GM21723 (cell line): ENCODE measurements around the gene GALNT12.

ENCODE experiments used
- ATAC-seq: cut with Tn5 transposase; IDR thresholded peaks from one replicate; pipeline ENCODE4 v1.9.1; 2021; ENCODE audit warnings: mild to moderate bottlenecking, moderate library complexity; ENCODE audit not compliant: unreplicated experiment

The GALNT12 gene

DNA sequence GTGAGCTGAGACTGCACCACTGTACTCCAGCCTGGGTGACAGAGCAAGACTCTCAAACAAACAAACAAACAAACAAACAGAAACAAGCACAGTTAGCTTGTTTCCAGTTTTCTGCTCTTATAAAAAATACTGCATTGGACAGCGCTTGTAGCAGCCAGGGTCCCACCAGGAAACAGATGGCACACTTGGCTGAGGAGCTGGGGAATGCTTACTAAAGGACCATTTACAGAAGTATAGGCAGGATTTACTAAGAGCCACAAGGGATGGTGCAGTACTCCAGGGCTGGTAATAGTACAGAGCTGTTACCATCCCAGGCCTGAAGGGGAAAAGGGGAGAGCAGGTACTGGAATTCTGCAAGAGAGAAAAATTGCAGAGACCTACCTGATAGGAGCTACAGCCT lies 5.9 kb upstream of the GALNT12 start:
- ATAC-seq: no peak

DNA sequence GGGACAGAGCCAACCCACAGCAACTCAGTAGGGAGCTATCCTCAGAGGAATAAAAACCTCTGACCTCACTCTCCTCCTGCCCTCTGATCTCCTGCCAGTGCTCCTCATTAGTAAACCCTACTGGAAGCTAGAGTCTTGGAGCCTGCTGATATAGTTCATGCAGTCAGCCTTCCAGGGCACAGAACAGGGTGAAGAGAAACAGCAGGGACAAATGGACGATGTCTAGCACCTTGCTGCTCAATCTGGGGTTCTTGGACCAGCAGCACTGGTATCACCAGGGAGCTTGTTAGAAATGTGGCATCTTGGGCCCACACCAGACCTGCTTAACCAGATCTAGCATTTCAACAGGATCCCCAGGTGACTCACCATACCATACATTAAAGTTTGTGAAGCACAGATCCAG lies 5.5 kb upstream of the GALNT12 start:
- no peak for ATAC-seq

DNA sequence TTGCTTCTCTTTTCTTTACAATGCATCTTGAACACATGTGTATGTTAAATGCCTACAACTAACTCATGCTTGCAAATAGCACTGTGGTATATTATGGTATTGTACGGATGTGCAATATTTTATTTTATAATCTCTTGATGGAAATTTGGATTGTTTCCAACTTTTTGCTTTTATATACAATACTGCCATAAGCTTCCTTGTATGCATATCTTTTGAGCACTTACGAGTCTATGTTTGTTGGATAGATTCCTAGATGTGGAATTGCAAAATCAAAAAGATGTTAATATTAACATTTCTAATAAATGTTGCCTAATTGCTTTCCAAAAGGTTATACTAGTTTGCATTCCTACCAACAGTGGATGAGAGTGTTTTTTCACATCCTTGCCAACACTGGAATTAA lies 3.4 kb upstream of the GALNT12 start:
- no peak for ATAC-seq

DNA sequence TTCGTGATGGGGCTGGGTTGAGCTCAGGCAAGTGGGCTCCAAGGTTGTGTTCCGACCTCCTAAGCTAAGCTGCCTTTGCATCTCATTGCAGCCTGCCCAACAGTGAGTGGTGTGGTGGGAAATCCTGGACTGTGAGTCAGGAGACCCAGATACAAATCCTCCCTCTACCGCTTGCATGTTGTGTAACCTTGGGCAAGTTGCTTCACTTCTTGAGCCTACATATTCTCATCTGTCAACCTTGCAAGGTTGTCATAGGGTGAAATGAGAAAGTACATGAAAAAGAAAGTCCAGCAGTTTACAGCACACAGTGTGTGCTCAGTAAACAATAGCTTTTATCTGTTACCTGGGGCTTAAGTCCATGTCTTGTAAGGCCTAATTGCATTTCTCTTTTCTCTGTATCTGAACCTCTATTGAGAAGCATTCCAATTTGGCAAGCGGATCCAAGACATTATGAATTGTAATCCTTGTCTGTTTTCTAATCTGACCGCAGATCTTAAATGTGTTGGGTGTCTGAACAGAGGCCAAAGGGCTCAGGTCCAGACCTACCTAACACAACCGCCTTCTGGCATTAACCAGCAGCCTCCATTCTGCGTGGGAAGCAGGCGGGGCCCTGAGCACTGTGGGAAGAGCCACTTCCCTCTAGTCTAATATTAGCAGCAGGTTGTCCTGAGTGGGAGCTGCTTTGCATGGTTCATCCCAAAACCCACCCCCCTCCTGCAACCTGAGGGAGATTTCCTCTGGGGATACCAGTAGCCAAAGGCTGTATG lies 1.8 kb upstream of the GALNT12 start:
- no peak for ATAC-seq

DNA sequence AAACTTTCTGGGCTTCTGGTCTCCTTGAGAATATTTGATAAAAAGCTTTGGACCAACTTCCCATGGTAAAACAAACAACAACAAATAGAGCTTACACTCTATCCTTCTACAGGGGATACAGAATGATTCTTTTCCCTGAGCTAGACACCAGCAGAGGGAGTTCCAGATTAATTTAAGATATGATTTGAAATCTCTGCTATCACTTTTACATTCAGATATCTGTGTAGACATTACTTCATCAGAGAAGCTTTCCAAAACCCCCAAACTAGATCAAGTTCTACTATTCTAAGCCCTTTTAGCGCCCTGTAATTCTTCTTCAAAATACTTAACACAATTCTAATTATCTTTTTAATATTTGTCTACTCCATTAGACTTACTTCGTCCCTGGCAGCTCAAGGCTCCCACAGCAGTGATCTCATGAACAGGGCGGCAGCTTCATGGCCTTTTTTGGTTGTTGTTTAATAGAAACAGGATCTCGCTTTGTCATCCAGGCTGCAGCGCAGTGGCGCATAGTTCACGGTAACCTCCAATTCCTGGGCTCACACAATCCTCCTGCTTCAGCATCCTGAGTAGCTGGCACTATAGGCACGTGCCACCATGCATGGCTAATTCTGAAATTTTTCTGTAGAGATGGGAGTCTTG lies 955 bp upstream of the GALNT12 start:
- no peak for ATAC-seq

DNA sequence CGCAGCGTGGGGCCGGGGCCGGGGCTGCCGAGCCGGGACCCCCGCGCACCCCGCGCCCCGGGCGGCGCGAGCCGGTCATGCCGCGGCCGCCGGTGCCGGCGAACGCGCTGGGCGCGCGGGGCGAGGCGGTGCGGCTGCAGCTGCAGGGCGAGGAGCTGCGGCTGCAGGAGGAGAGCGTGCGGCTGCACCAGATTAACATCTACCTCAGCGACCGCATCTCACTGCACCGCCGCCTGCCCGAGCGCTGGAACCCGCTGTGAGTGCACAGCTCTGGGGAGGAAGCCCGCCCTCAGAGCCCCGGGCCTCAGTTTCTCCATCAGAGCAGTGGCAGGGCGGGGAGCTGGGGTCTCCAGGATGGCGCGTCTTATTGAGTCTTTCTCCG lies 335 bp downstream of the GALNT12 start:
- ATAC-seq: peak; percentile 39

DNA sequence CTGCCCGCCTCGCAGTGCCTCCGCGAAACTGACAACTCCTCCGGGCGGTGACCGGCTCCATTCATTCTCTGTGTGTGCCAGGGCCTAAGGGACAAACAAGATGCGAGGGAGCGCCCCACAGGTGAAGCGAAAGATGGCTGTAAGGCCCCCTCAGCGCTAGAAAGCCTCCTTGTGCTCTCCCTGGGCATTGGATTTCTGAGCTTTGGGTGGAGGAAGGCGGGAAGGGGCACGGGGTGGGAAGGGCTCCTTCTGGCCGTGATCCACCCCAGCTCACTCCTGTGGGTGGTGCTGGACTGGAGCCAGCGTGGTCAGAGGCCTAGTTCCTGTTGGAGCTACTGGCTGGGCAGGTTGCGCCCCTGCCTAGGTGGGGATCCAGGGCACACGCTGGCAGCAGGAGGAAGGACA lies 943 bp downstream of the GALNT12 start:
- ATAC-seq: no peak

DNA sequence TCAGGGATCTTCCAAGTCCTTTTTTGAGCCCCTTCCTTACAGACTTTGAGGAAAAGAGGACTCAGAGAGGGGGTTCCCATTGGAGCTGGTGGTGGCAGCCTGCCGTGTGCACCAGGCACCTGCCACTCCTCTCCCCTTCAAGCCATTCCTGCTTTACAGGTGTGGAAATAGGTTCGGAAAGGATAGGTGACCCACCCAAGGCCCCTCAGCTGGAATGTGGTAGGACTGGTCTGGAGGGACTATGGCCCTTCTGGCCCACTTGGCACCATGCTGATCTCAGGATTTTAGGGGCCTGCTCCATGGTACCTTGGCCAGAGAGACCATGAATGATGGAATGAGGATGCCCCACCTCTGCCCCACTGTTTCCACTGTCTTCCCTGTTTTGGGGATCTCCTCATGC lies 1.4 kb downstream of the GALNT12 start:
- no peak for ATAC-seq

DNA sequence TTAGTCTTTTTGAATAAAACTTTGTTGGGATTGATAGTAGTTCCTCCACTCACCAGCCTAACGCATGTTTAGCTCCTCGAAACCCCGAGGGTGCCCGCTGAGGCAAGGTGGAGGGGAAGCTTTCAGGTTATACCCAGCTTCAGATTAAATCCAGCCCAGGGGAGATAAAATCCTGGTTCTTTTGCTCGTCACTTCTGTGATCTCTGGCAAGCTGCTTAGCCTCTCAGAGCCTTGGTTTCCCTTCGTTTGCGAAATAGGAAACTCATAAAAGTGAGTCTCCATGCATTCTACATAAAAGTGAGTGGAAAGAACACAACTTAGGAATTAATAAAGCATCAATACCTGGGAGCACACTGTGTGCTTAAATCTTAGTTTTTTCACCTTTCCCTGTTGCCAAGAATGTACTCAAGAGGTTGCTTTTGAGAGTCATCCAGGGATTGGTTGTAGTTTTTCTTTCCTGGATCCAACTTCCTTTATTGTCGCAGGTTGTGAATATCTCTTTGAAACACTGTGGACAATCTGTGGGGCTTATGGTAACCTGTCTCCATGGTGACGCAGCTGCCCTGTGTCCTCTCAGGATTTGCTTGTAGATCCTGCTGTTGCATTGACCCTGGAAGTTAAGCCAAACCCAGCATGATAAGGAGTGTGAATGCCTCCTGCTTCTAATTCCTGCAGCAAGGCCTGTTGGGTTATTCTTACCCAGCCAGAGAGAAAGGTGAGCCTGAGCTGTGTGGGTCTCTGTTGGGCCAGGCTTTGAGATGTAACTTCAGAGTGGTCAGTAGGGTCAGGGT lies 2.0 kb downstream of the GALNT12 start:
- no peak for ATAC-seq

DNA sequence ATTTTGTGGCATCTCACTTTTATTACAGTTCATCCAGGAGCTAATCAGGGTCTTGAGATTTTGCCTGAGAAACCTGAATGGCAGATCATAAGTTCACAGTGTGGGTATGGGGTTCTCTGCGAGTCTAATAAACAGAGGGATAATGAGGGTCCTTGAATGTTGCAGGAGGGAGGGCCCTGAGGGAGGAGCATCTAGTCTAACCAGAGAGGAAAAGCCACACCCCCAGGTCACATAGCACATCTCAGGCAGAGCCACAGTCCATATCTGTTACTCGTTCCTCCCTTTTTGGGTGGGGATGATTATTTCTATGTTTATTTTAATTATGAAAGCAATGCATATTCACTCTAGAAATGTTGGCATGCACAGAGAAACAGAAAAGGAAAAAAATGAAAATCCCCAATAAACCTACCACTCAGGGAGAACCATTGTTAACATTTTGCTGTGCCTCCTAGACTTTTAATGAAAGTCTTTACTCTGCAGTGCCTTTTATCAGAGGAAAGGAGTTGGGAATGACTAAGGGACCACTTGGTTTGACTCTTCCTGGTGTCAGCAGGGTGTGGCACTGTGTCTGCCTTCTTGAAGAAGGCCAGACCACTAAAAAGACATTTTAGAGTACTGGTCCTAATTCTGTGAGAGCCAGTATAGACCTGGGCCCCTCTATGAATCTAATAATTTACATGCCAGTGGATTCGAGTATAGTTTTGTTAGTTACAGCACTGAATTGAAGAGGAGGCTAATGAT lies 2.8 kb downstream of the GALNT12 start:
- no peak for ATAC-seq

DNA sequence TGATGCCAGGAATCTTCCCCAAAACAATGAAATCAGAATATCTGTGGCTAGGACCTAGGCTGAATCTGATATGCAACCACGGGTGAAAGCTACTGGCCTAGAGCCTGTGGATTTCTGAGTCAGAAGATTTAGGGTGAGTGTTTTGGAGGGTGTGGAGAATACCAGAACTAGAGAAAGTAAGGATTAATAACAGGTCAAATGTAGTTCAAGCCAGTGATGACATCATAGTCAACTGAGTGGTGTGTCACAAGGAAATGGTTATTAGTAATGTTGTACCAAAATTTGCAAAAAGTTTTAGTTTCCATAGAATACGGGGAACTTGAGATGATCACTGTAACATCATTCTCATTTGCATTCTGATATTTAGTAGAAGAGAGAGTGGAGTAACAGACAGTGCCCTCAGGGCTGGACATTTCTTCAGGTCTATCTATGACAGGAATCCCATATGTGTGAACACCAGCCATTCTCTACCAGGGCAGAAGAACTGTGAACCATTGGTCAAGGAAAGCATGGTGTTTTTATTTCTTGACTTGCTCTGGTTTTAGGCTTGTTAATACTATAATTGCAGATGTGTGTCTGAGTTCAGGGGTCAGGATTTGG lies 3.7 kb downstream of the GALNT12 start:
- ATAC-seq: no peak

DNA sequence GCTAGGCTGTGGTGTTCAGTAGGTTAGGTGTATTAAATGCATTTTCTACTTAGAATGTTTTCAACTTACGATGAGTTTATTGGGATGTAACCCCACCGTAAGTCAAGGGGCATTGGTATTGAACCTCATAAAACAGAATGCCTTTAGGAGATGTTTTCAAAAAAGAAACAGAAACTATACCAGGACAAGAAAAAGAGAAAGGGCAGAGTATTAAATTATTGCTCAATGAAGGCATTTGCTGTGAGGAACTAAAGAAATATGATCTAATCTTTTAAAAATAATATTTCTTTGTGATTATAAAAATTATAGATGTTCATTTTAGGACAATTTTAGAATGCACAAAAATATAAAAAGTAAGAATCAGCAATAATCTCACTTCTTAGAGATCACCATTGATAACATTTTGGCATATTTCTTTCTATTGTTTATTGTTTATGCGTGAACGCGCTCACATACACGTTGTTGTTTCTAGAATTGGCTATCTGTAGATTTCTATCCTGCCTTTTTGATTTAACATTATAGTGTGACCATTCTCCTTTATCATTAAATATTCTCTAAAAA lies 8.0 kb downstream of the GALNT12 start:
- no peak for ATAC-seq

DNA sequence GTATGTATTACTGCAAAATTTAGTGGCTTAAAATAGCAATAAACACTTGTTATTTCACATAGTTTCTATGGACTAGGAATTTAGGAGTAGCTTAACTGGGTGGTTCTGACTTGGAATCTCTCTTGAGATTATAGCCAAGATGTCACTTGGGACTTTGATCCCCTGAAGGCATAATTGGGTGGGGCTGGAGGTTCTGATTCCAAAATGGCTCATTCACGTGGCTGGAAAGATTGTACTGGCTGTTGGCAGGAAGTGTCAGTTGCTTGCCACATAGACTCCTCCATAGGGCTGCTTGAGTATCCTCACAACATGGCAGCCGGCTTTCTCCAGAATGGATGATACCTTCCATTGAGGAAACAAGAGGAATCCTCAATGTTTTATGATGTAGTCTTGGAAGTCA lies 11.3 kb downstream of the GALNT12 start:
- no peak for ATAC-seq

DNA sequence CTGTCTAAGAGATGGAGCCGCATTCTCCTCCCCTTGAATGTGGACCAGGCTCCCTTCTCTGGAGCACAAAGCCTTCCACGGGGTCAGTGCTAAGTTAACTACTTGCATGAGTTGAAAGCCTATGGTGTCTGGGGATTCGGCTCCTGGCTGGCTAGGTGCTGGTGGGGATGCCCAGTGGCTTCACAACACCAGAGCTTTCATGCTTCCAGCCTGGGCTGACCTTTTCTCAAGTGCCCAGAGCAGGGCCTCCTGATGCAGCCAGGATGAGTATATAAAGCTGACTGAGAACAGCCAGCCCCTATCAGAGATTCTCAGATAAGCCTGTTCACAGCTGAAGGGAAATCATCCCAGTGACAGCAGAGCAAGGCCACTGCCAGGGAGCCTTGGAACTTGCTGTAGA lies 11.8 kb downstream of the GALNT12 start:
- ATAC-seq: no peak

DNA sequence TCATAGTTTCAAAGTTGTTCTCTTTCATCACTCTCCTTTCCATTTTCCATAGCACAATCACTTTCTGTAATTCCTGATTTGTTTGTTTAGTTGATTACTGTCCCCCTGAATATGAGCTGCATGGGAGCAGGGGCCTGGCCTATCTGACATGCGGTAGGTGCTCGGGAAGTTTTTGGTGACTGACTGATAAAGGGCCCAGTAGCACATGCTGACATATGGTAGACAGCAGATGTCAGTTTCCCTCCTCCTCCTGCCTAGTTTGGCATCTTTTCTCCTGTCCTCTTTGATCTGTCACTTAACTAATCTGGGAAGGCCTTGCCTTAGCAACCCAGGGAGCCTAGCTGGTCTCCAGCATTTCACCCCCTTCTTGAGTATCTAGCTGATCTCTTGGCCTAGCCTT lies 14.4 kb downstream of the GALNT12 start:
- ATAC-seq: no peak

DNA sequence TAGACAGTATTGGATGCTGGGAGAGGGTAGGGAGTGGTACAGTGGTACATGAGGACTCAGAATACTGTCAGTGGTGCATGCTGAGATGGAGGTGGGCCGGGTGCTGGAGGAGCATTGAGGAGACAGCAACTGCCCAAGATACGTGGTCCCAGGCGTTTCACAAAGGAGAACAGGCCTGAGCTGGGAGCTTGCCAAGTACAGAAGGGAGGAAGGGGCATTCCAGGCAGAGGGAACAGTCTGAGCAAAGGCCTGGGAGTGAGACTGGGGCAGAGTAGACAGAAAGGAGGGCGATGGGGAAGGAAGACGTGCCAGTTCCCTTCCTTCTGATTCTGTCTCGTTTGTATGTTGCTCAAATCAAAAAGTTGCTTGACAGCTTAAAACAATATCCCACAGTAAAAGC lies 15.2 kb downstream of the GALNT12 start:
- ATAC-seq: no peak

DNA sequence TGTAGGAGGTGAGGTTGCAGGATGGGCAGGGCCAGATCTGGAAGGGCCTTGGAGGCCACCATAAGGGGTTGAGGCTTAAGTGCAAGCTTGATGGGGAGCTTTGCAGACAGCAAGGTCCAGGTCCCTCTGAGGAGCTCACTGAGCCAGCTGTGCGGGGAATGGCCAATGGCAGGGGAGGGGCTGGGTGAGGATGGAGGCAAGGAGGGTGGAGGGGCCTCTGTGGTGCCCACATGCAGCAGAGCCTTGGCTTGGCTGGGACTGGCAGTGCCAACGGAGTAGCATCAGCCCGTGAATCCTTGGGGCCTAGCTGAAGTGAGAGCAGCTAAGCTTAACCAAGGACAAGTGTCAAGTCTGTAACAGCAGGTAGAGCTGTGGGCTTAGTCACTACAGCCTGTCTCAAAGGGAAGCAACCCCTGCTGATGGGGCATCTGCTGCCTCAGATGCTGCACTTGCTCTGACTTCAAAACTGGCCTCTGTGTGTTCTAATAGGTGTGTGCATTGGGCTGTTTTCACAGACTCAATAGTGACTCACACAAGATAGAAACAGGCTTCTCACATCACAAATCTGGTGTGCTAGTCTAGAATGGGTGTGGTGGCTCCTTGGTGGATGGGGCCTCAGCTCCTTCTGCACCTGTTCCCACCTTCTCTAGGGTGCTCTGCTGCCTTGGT lies 16.3 kb downstream of the GALNT12 start:
- no peak for ATAC-seq

DNA sequence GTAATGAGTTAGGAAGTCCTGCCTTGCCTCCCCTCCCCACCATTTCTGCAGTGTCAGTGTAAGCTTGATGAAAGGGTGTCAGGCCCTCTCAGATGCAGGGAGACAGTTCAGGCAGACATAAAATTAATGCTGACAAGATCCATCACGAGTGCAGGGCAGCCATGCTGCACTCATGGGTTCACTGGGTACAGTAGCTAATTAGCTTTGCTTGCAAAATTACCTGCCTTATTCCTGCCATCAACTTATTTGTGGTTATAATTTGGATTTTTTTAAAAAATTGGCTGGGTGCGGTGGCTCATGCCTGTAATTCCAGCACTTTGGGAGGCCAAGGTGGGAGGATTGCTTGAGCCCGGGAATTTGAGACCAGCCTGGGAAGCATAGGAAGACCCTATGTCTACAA lies 17.9 kb downstream of the GALNT12 start:
- ATAC-seq: no peak

DNA sequence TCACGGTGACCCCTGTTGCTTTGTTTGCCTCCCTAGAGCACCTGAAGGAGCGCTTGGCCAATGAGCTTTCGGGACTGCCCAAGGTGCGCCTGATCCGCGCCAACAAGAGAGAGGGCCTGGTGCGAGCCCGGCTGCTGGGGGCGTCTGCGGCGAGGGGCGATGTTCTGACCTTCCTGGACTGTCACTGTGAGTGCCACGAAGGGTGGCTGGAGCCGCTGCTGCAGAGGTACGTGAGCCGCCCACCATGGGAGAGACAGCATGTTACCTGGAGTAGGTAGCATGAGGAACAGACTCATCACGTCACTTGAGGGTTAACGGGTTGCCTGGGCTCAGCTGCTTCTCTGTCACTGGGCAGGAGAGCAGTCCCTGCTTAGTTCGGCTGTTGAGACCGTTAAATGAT lies 19.2 kb downstream of the GALNT12 start:
- ATAC-seq: no peak

DNA sequence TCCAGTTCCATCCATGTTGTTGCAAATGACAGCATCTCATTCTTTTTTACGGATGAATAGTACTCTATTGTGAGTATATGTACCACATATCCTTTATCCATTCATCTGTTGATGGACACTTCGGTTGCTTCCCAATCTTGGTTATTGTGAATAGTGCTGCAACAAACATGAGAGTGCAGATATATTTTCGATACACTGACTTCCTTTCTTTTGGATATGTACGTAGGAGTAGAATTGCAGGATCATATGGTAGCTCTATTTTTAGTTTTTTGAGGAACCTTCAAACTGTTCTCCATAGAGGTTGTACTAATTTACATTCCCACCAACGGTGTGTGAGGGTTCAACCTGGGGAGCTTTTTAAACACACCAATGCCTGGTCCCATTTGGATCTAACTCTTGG lies 22.3 kb downstream of the GALNT12 start:
- no peak for ATAC-seq
